GM18909 (cell line): Measurements from ENCODE around the gene RAE1.

ENCODE experiments used
- ATAC-seq: cut with Tn5 transposase; IDR thresholded peaks from one replicate; pipeline ENCODE4 v1.9.1; 2021; ENCODE audit warnings: mild to moderate bottlenecking; ENCODE audit not compliant: unreplicated experiment, poor library complexity

The RAE1 gene

DNA sequence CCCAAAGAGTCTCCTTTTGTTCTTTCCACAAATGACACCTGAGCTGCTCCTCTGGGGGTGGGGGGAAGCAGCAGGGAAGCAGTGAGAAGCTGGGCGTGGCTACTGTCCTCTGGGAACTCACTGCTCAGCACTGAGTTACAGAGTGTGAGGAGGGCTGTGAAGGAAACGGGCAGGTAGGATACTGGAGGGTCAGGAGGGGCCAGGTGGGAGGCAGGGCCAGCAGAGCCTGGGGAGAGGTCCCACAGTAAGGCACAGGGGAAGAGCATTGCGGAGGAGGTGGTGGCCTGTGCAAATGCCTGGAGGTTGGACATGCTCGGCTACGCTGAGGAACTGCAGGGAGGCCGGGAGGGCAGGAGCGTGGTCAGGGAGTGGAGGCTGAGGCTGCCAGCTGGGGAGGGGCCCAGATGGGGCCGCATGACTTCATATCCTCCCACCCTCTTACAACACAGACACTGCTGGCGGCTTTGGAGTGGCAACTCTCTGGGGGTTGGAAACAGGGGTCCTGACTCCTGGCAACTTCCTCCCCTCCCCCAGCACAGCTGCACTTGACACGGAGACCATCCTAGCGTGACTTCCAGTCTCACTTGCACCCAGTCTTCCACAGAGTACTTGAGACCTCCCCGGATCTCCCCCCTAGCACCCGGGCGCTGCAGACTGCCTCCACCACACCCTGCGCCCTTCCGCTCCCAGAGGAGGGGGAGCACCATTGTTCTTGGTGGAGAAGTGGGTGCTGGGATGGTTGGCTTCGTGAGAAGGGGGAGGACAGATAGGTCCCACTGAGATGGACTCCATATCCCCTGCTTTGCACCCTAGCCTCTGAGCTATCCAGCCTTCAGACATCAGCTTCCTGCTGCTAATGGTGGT, 74.3 kb downstream of the RAE1 start:
- no peak for ATAC-seq

DNA sequence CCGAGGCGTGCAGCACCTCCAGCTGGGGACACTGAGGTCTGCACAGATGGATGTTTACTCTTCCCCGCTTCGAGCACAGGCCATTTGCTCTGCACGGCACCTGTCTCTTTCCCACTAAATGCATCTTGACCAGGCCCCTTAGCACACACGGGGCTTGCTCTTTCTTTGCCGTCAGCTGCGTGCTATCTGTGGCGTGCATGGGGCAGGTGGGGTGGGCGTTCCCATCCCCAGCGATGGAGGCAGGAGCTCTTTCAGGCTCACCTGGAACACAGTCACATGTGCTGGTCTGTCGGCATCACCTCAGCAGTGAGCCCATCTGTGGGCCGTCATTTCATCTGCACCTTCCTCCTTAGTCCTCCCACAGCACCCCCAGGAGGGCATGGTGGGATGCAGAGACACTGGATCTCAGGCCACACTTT, 75.2 kb downstream of the RAE1 start:
- no peak for ATAC-seq

DNA sequence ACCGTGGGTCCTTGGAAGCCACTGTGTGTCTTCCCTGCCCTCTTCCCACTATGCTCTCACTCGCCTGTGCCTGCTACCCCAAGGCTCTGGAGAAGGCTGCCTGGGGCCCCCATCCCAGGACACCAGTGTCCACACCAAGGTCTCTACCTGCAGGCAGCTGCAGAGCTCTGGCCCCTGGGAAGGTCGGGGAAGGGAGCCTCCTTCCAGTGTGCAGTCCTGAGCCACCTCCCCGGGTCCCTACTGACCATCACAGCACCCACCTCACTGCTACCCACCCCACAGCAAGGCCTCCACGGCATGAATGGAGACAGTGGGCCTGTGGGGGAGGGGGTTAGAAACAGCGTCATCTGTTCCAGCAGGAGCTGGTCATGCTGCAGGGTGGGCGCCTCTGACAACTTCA, 75.8 kb downstream of the RAE1 start:
- ATAC-seq = no peak

DNA sequence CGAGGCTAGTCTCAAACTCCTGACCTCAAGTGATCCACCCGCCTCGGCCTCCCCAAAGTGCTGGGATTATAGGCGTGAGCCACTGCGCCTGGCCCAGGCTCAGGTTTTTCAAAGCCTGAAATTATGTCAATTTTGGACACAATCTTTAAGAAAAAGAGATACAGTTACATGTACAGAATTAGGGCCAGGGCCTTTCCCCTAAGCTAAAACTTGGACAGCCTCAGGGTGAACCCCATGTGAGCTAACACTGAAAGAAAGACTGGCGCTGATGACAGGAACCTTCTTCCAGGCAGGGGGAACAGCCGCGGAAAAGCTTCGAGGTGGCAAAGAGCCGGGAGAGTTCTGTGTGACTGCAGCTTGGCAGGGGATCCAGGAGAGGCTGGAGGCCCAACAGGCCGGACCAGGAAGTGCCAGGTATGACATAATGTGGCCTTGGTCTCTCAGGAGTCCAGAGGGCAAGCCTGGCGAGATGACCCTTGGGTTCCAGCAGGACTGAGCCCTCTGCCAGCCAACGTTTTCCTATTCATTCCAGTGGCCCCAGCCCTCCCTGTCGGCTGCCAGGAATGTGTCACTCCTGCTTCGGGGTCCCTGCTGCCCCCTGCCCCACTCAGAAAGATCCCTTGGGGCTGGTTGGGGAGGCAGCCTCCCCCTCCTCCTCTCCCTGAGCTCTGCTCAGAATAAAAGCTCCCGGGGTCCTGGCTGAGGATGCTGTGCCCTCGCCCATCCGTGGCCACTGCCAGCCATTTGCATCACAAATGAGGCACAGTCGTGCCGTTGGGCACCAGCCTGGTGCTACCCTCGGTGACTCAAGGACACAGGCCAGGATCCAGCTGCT, 77.5 kb downstream of the RAE1 start:
- ATAC-seq = no peak
